Effector memory CD4-positive, alpha-beta T cell (primary cell): Measurements from ENCODE around the gene DYRK1A.

Source experiments
- DNase-seq, 3 donors: peaks; one replicate each; pipeline ENCODE4 v3.0.0-alpha.2; 2020
- H3K27ac ChIP-seq: 2 replicates; pipeline ENCODE4 v1.7.0; 2013; ENCODE audit warnings: mild to moderate bottlenecking, low read length, moderate library complexity; ENCODE audit not compliant: insufficient read depth, poor library complexity, severe bottlenecking
- H3K27me3 ChIP-seq: replicated peaks from 2 replicates; pipeline ENCODE4 v1.7.0; 2013; ENCODE audit warnings: mild to moderate bottlenecking, low read length; ENCODE audit not compliant: insufficient read depth, control insufficient read depth, poor library complexity, severe bottlenecking
- H3K36me3 ChIP-seq: 2 replicates; pipeline ENCODE4 v1.7.0; 2013; ENCODE audit warnings: mild to moderate bottlenecking, low read length, moderate library complexity; ENCODE audit not compliant: control insufficient read depth, insufficient read depth
- H3K4me1 ChIP-seq: 2 replicates; pipeline ENCODE4 v1.7.0; 2013; ENCODE audit warnings: low read length, mild to moderate bottlenecking; ENCODE audit not compliant: control insufficient read depth, insufficient read depth, poor library complexity, severe bottlenecking
- H3K4me3 ChIP-seq: 2 replicates; pipeline ENCODE4 v1.7.0; 2013; ENCODE audit warnings: low read length, low read depth, mild to moderate bottlenecking; ENCODE audit not compliant: insufficient read depth, poor library complexity, severe bottlenecking
- H3K9me3 ChIP-seq: 2 replicates; pipeline ENCODE4 v1.7.0; 2013; ENCODE audit warnings: mild to moderate bottlenecking, low read length, moderate library complexity; ENCODE audit not compliant: control insufficient read depth

DYRK1A gene

DNA sequence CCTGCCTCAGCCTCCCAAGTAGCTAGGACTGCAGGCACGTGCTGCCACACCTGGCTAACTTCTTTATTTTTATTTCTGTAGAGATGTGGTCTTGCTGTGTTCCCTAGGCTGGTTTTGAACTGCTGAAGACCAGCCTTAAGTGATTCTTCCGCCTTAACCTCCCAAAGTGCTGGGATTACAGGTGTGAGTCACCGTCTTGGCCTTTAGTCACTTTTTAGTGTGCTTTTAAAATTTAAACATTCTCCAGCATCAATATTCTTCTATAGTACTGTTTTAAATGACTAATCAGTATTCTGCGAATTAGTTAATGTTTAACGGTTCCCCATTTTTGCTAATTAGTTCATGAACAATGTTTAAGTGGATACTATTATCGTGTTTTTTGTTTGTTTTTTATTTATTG is 60.6 kb downstream of the DYRK1A start:
- H3K4me1 ChIP-seq, result peaks cover 9% of the 10 kb centered on the region
- no peaks in the 10 kb centered on the region for H3K36me3 ChIP-seq
- DNase-seq, result no peak
- no peak overlapping the region for H3K4me3 ChIP-seq
- H3K9me3 ChIP-seq, result no peaks in the 10 kb centered on the region
- H3K27me3 ChIP-seq, result no peaks in the 10 kb centered on the region
- no peak overlapping the region for H3K27ac ChIP-seq

DNA sequence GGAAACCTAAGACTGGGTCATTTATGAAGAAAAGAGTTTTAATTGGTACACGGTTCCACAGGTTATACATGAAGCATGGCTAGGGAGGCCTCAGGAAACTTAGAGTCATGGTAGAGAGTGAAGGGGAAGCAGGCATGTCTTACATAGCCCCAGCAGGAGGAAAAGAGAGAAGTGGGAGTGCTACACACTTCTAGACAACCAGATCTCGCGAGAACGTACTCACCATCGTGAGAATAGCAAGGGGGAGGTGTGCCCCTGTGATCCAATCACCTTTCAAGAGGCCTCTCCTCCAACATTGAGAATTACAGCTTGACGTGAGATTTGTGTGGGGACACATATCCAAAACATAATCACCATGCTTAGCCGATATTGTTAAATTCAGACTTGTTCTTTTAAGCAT is 62.8 kb downstream of the DYRK1A start:
- H3K4me3 ChIP-seq, result no peak overlapping the region
- H3K27ac ChIP-seq, result no peak overlapping the region
- peaks cover 6% of the 10 kb centered on the region for H3K4me1 ChIP-seq
- no peak for DNase-seq
- H3K27me3 ChIP-seq, result no peaks in the 10 kb centered on the region
- H3K9me3 ChIP-seq, result no peaks in the 10 kb centered on the region
- H3K36me3 ChIP-seq, result no peaks in the 10 kb centered on the region

GRCh38 chr21:37430184-37430821 is 63.7 kb downstream of the DYRK1A start:
- no peak for DNase-seq
- Histone ChIP-seq H3K27me3 (no peaks in the 10 kb centered on the region), H3K9me3 (no peaks in the 10 kb centered on the region), H3K27ac (no peak overlapping the region), H3K36me3 (no peaks in the 10 kb centered on the region), H3K4me1 (peaks cover 6% of the 10 kb centered on the region), H3K4me3 (no peak overlapping the region)

GRCh38 chr21:37431243-37431642 is 64.7 kb downstream of the DYRK1A start:
- Histone ChIP-seq H3K27ac (no peak overlapping the region), H3K9me3 (no peaks in the 10 kb centered on the region), H3K4me1 (peaks cover 6% of the 10 kb centered on the region), H3K4me3 (no peak overlapping the region), H3K36me3 (no peaks in the 10 kb centered on the region), H3K27me3 (no peaks in the 10 kb centered on the region)
- no peak for DNase-seq

- H3K27me3 ChIP-seq, result no peaks in the 10 kb centered on the region
- no peak overlapping the region for H3K4me3 ChIP-seq
- no peak overlapping the region for H3K27ac ChIP-seq
- peaks cover 6% of the 10 kb centered on the region for H3K4me1 ChIP-seq
- no peaks in the 10 kb centered on the region for H3K36me3 ChIP-seq
- DNase-seq, result no peak
- H3K9me3 ChIP-seq, result no peaks in the 10 kb centered on the region
Measured at GRCh38 chr21:37432710-37433455, 66.3 kb downstream of the DYRK1A start.

DNA sequence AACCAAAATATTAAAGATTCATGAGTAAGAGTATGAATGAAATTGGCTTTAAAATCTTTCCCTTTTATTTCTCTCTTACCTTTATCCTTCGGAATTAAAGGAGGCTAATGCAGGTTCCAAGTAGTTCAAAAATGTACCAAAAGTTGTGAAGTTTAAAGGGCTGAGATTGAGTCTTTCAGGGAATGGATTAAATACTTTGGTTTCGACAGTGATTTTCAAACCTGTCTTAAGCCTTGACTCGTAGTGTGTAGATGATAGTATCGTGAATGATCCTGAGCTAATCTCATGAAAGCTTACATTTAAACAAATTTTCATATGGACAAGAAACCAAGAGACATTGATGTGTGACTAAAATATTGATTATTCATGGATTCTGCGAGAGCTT is 66.9 kb downstream of the DYRK1A start:
- Histone ChIP-seq H3K9me3 (no peaks in the 10 kb centered on the region), H3K27ac (no peak overlapping the region), H3K36me3 (no peaks in the 10 kb centered on the region), H3K27me3 (no peaks in the 10 kb centered on the region), H3K4me1 (peaks cover 6% of the 10 kb centered on the region), H3K4me3 (no peak overlapping the region)
- DNase-seq, result no peak

- no peak overlapping the region for H3K27ac ChIP-seq
- DNase-seq, result peak; percentile 8 to 27 (median 19)
- H3K36me3 ChIP-seq, result no peaks in the 10 kb centered on the region
- no peaks in the 10 kb centered on the region for H3K27me3 ChIP-seq
- no peak overlapping the region for H3K4me3 ChIP-seq
- H3K9me3 ChIP-seq, result no peaks in the 10 kb centered on the region
- peaks cover 6% of the 10 kb centered on the region for H3K4me1 ChIP-seq
Measured at GRCh38 chr21:37435120-37435519, 68.5 kb downstream of the DYRK1A start.

DNA sequence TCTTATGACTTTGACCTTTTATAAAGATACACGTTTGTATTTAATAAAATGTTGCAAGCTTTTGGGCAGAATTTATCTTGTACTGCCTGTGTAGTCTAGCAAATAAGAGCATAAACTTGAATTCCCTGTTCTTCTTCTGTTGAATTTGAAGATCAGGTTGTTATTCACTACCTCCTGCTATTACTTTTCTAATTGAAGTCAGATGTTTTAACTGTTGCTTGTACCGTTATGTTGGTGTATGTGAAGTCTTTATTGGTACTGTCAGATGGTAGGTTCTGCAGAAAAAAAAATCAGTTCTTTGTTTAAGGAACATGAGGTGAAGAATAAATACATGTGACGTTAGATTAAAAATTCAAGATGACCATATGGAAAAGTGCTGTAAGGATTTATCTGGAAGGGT is 69.1 kb downstream of the DYRK1A start:
- Histone ChIP-seq H3K4me1 (peaks cover 2% of the 10 kb centered on the region), H3K27ac (no peak overlapping the region), H3K9me3 (no peaks in the 10 kb centered on the region), H3K27me3 (no peaks in the 10 kb centered on the region), H3K36me3 (no peaks in the 10 kb centered on the region), H3K4me3 (no peak overlapping the region)
- DNase-seq, result no peak

DNA sequence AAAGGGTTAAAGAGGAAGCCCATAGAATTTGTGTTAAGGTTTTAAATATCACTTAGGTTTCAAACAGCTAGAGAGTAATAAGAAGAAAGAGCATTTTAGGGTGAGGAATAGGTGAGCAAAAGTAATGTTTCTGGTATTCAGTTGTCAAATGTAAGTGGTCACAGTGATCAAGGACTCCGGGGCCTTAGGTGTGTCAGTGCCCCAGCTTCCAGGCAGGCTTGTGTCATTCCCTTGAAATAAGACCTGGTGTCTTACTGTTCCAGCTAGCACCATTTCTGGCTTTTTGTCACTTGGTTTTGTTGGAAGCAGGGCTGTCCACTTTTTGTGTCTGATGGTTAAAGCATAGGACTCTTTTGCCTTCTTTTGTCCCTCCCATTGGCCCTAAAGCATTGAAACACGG is 69.6 kb downstream of the DYRK1A start:
- Histone ChIP-seq H3K4me3 (no peak overlapping the region), H3K9me3 (no peaks in the 10 kb centered on the region), H3K4me1 (no peaks in the 10 kb centered on the region), H3K27me3 (no peaks in the 10 kb centered on the region), H3K27ac (no peak overlapping the region), H3K36me3 (no peaks in the 10 kb centered on the region)
- DNase-seq, result no peak

DNA sequence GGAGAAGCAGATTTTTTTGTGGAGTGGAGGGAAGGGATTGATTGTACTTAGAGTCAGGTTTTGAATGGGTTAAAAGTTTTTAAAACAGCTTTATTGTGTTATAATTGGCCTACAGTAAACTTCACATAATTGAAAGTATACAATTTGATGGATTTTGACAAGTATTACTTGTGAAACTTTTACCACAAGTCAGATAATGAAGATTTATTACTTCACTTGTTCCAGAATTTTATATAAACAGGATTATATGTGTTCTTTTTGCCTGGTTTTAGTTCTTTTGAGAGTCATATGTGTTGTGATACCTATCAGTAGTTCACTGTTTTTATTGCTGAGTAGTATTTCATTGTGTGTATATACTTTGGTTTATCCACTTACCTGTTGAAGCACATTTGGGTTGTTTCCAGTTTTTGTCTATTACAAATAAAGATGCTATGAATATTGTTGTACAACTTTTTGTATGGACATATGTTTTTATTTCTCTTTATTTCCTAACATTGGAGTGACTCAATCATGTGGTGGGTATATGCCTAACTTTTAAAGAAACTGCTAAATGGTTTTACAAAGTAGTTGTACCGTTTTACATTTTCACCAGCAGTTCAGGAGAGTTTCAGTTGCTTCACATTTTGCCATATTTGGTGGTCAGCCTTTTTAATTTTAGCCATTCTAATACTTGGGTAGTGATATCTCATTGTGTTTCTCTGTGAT is 71.0 kb downstream of the DYRK1A start:
- H3K27ac ChIP-seq, result no peak overlapping the region
- no peak for DNase-seq
- H3K9me3 ChIP-seq, result no peaks in the 10 kb centered on the region
- no peaks in the 10 kb centered on the region for H3K27me3 ChIP-seq
- no peaks in the 10 kb centered on the region for H3K36me3 ChIP-seq
- no peaks in the 10 kb centered on the region for H3K4me1 ChIP-seq
- no peak overlapping the region for H3K4me3 ChIP-seq
